DND-41 (cell line): ENCODE results near the gene LYRM1.

Experiments
- ATAC-seq: fragments of 200-7000 bp; cut with Tn5 transposase; 3 replicates; pipeline ENCODE4 v1.9.1; 2021; ENCODE audit warnings: low read depth; ENCODE audit not compliant: insufficient read depth
- DNase-seq: peaks from one replicate; pipeline ENCODE4 v3.0.0-alpha.2; 2020
- H2AFZ ChIP-seq: 2 replicates; pipeline ENCODE4 v1.6.0; 2012; ENCODE audit warnings: low read depth, low read length
- H3K27ac ChIP-seq: 2 replicates; pipeline ENCODE4 v1.5.1; 2012; ENCODE audit warnings: low read length, inconsistent platforms
- H3K27me3 ChIP-seq: fragments of 200-600 bp; sonication (generic); 2 replicates; pipeline ENCODE4 v1.6.0; 2012; ENCODE audit warnings: low read length, mild to moderate bottlenecking, inconsistent platforms; ENCODE audit not compliant: insufficient read depth, poor library complexity
- H3K36me3 ChIP-seq: 2 replicates; pipeline ENCODE4 v1.5.1; 2012; ENCODE audit warnings: low read length, inconsistent platforms; ENCODE audit not compliant: insufficient read depth
- H3K4me1 ChIP-seq: 2 replicates; pipeline ENCODE4 v1.5.1; 2012; ENCODE audit warnings: mild to moderate bottlenecking, low read length; ENCODE audit not compliant: insufficient read depth
- H3K4me2 ChIP-seq: 2 replicates; pipeline ENCODE4 v1.6.0; 2012; ENCODE audit warnings: mild to moderate bottlenecking, moderate library complexity, low read length, inconsistent platforms; ENCODE audit not compliant: insufficient read depth
- H3K4me3 ChIP-seq, 2 experiments: fragments of 200-600 bp in 1 of 2; shearing (Covaris generic) in 1 of 2; 2 replicates each; pipeline ENCODE4 v1.5.1; 2012 to 2016; ENCODE audit warnings: inconsistent platforms in 2 of 2, low read length in 2 of 2, mild to moderate bottlenecking in 2 of 2, low read depth in 1 of 2, moderate library complexity in 1 of 2
- H3K79me2 ChIP-seq: 2 replicates; pipeline ENCODE4 v1.6.0; 2012; ENCODE audit warnings: low read length, inconsistent platforms; ENCODE audit not compliant: insufficient read depth
- H3K9ac ChIP-seq: 2 replicates; pipeline ENCODE4 v1.6.0; 2012; ENCODE audit warnings: low read depth, mild to moderate bottlenecking, inconsistent platforms, low read length, moderate library complexity
- H3K9me3 ChIP-seq: 2 replicates; pipeline ENCODE4 v1.5.1; 2012; ENCODE audit warnings: low read length, moderate library complexity, mild to moderate bottlenecking, inconsistent platforms; ENCODE audit not compliant: insufficient read depth, severe bottlenecking
- H4K20me1 ChIP-seq: 2 replicates; pipeline ENCODE4 v1.6.0; 2012; ENCODE audit warnings: low read length; ENCODE audit not compliant: insufficient read depth
- CTCF ChIP-seq: IDR thresholded peaks from 2 replicates; pipeline ENCODE4 v1.5.1; 2012; ENCODE audit warnings: borderline replicate concordance, low read length, moderate library complexity, mild to moderate bottlenecking; ENCODE audit not compliant: poor library complexity, severe bottlenecking; ENCODE audit errors: extremely low read depth
- EZH2 ChIP-seq: IDR thresholded peaks from 3 replicates; pipeline ENCODE4 v1.6.1; 2012; ENCODE audit warnings: borderline replicate concordance, low read depth, mild to moderate bottlenecking, moderate library complexity, low read length, inconsistent platforms; ENCODE audit not compliant: severe bottlenecking

LYRM1 gene

DNA sequence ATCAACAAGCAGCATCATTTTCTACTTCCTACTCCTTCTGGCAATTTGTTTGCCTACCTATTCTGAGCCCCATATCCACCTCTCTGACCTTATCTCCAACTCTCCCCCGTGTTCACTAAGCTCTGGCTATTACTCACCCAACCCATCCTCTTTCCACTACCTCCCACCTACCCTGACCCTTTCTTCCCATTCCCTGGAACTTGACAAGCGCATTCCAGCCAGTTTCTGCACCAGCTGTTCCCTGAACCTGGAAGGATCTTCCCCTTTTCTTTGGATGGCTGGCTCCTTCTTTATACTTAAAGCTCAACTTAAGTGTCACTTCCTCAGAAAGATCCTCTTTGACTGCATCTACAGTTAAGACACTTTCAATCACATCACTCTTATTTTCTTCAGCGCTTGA lies 2.6 kb upstream of the LYRM1 start:
- Histone ChIP-seq H2AFZ (no peak overlapping the region), H3K27ac (no peak overlapping the region), H4K20me1 (no peaks in the 10 kb centered on the region), H3K9me3 (no peaks in the 10 kb centered on the region), H3K4me3 (no peak overlapping the region), H3K4me2 (no peak overlapping the region), H3K36me3 (no peaks in the 10 kb centered on the region; the same call in 1 of the 2 replicates), H3K27me3 (no peaks in the 10 kb centered on the region), H3K79me2 (peaks cover 19% of the 10 kb centered on the region), H3K4me1 (peaks cover 34% of the 10 kb centered on the region), H3K9ac (no peak overlapping the region)
- TF ChIP-seq EZH2 (no peak), CTCF (no peak)
- ATAC-seq: no peak
- no peak for DNase-seq

DNA sequence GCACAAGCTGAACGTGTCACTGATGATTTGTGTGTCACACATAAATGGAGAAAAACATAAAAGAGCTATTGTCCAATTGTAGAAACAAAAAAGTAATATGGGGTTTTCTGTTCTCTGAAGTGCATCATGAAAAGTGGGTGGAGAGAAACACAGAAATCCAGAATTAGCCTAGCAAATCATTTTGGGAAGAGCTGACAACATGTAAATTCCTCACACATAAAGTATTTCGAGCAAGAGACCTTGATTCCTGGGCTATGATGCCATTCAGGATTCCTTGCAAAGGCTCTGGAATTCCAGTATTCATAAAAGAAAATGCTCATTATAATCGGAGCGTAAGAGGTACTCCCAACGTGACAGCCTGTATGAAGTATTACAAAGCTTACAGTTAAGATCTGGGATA lies 1.5 kb upstream of the LYRM1 start:
- H3K4me1 ChIP-seq: peaks cover 45% of the 10 kb centered on the region
- no peak for ATAC-seq
- H3K9me3 ChIP-seq: no peaks in the 10 kb centered on the region
- peak overlapping the region; percentile 97; the same call in 1 of the 2 replicates for H2AFZ ChIP-seq
- H3K27me3 ChIP-seq: no peaks in the 10 kb centered on the region
- peak overlapping the region; percentile 69; the same call in 1 of the 2 replicates for H3K27ac ChIP-seq
- no peaks in the 10 kb centered on the region for H4K20me1 ChIP-seq
- H3K36me3 ChIP-seq: no peaks in the 10 kb centered on the region; the same call in 1 of the 2 replicates
- H3K79me2 ChIP-seq: peaks cover 19% of the 10 kb centered on the region
- DNase-seq: no peak
- peak overlapping the region; percentile 78 for H3K9ac ChIP-seq
- H3K4me2 ChIP-seq: peak overlapping the region; percentile 92
- peak overlapping the region; percentile 43 to 95; a peak in 3 of 4 replicates for H3K4me3 ChIP-seq
- TF ChIP-seq CTCF (no peak), EZH2 (no peak)

GRCh38 chr16:20899477-20900298 lies 883 bp upstream of the LYRM1 start:
- peaks cover 19% of the 10 kb centered on the region for H3K79me2 ChIP-seq

More at GRCh38 chr16:20899477-20900298, 883 bp upstream of the LYRM1 start:
- no peak for DNase-seq
- Histone ChIP-seq H4K20me1 (0 out of 2 replicates have a peak, but pooled peaks cover 2% of the 10 kb centered on the region), H3K4me1 (peaks cover 51% of the 10 kb centered on the region), H3K9ac (peak overlapping the region; percentile 78), H3K9me3 (no peaks in the 10 kb centered on the region), H3K4me3 (peak overlapping the region; percentile 43 to 95; a peak in 3 of 4 replicates), H3K4me2 (peak overlapping the region; percentile 92), H3K27ac (peak overlapping the region; percentile 69), H2AFZ (peak overlapping the region; percentile 97), H3K27me3 (no peaks in the 10 kb centered on the region), H3K36me3 (no peaks in the 10 kb centered on the region; the same call in 1 of the 2 replicates)
- peak; percentile 26 for ATAC-seq
- TF ChIP-seq EZH2 (no peak), CTCF (no peak)
